H1 (cell line): ENCODE measurements around the gene B4GALT7. TPM values are rescaled to one million over a fixed set of nuclear protein-coding genes. Genes with fewer than 3 reads are reported as not detected.

ENCODE experiments used
- PHF8 ChIP-seq: fragments of 200-600 bp; sonication (generic); conservative IDR thresholded peaks from 2 replicates; pipeline ENCODE4 v1.7.1; 2012; ENCODE audit warnings: low read depth, mild to moderate bottlenecking, inconsistent platforms, low read length, moderate library complexity
- SP1 ChIP-seq: IDR thresholded peaks from 2 replicates; pipeline ENCODE4 v1.6.1; 2011; ENCODE audit warnings: low read depth, low read length
- TEAD4 ChIP-seq: IDR thresholded peaks from 2 replicates; pipeline ENCODE4 v1.6.1; 2012; ENCODE audit warnings: low read depth, low read length, inconsistent platforms, mixed read lengths
- polyA plus RNA-seq, 7 experiments: library from polyadenylated mRNA; depleted of rRNA in 3 of 7; stranded (reverse) in 5 of 7; unstranded in 2 of 7; fragments of >200 nt in 5 of 7; fragments of 200-250 nt in 2 of 7; gene quantifications; 1 replicate in 5 of 7; 2 replicates in 1 of 7; 4 replicates in 1 of 7; pipeline versions ENCODE4 v1.2.1 to v1.2.3, GENCODE V29; 2011 to 2013; ENCODE audit warnings: missing spikeins in 2 of 7, mixed read lengths in 2 of 7
- total RNA-seq: library from RNA; stranded (reverse); fragmentation: NEBNext Ultra II Directional; extraction: Animal tissue kit (Norgen Biotek cat#: 25700); gene quantifications from 2 replicates; pipeline ENCODE4 v1.2.1, GENCODE V29; 2021
- TF ChIP-seq, protein P1 (sequence below): IDR thresholded peaks from 2 replicates; pipeline ENCODE4 v1.6.1; 2012; ENCODE audit warnings: inconsistent platforms

The B4GALT7 gene
- total and polyA plus RNA-seq, 2 of the 8 experiments (the other 6 are each of a cell fraction or from before 2014, with no cell fraction given), result 18.7 to 31.9 TPM

DNA sequence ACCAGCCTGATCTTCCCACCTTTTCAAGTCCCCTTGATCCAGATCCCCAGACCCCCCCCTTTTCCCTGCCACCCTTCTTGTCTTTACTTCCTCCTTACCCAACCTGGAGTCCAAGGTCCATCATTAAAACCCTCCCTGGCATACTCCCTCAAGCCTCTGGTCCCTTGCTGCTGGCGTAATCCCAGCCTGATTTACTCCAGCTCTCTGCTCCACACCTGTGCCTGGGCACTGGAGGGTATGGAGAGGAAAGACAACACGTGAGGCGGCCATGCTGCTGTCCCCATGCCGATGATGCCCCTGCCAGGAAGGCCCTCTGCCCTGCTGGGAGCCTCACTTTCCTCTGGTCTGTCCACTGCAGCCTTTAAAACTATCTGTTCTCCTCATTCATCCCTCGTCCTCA lies 5.1 kb downstream of the B4GALT7 start (continued):
- TF ChIP-seq, protein P1, sequence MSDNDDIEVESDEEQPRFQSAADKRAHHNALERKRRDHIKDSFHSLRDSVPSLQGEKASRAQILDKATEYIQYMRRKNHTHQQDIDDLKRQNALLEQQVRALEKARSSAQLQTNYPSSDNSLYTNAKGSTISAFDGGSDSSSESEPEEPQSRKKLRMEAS, result no peak
- no peak for TF ChIP-seq PHF8
- no peak for TF ChIP-seq TEAD4
- TF ChIP-seq SP1, result no peak
